Epithelial cell of esophagus (primary cell): ENCODE measurements around the gene HOXB6.

ENCODE experiments used
- DNase-seq: peaks from one replicate; pipeline ENCODE4 v3.0.0; 2010; ENCODE audit warnings: low read depth
- H3K4me3 ChIP-seq: 2 replicates; pipeline ENCODE4 v1.5.1; 2011; ENCODE audit warnings: mild to moderate bottlenecking, low read length, control low read depth
- CTCF ChIP-seq: IDR thresholded peaks from 2 replicates; pipeline ENCODE4 v1.5.1; 2011; ENCODE audit warnings: low read depth, mild to moderate bottlenecking, low read length, control low read depth, inconsistent platforms; ENCODE audit not compliant: insufficient read depth; ENCODE audit errors: missing control alignments

The HOXB6 gene

DNA sequence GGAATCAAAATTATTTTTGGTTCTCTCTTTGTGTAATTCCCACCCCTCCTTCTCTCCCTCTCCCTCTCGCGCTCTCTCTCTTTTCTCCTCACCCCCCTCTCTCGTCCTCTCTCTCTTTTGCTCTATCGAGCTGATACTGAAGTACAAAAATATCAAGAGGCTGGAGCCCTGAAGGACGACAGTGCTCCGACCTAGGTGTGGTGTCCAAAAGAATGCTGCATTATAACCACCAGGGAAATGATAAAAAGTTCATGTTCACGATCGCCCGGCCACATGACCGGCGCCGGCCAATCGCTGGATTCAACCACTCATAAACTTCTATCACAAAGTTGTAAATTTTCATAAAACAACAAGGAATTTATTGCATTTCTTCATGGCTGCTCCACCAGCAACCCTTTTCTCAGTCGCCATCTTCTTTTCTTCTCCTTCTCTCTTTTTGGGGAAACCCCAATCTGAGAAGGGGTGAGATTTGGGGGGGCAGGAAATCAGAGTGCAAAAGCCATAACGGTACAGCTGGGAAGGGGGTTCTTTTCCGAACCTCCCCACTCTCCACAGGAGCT, at the start of gene HOXB6:
HOXB6 (minus strand) TSS at position 217 of the 560 bp plus-strand sequence. CDS start 6,836 bp downstream, outside the sequence.
- no peak for DNase-seq
- TF ChIP-seq CTCF: no peak
- H3K4me3 ChIP-seq: no peak within 1 kb of the TSS

DNA sequence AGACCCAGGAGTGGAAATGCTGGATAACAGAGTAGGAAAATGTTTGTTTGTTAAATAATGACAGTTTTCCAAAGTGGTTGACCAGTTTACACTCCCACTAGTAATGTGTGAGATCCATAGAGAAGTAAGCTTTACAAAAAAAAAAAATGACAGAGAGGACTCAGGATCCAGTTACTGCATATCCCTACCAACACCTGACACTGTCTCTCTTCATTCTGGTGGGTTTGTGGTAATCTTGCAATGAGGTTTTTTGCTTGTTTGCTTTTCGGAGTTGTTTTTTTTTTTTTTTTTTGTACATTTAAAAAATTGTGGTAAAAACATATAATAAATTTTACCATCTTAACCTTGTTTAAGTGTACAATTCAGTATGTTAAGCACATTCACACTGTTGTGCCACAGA, 45.0 kb upstream of the HOXB6 start:
- no peak for DNase-seq
- TF ChIP-seq CTCF: no peak
- H3K4me3 ChIP-seq: no peak overlapping the region

DNA sequence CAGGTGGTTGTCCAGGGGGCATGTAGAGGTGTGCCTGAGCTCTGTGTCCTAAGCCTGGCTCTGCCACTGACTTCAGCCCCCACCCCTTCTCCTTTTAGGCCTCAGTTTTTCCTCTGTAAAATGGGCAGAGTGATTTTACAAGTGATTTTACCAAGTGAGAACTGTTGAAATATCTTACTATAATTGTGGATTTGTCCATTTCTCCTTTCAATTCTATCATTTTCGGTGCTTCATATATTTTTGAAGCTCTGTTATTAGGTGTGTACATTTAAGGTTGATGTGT, 43.1 kb upstream of the HOXB6 start:
- no peak overlapping the region for H3K4me3 ChIP-seq
- TF ChIP-seq CTCF: no peak
- DNase-seq: no peak

DNA sequence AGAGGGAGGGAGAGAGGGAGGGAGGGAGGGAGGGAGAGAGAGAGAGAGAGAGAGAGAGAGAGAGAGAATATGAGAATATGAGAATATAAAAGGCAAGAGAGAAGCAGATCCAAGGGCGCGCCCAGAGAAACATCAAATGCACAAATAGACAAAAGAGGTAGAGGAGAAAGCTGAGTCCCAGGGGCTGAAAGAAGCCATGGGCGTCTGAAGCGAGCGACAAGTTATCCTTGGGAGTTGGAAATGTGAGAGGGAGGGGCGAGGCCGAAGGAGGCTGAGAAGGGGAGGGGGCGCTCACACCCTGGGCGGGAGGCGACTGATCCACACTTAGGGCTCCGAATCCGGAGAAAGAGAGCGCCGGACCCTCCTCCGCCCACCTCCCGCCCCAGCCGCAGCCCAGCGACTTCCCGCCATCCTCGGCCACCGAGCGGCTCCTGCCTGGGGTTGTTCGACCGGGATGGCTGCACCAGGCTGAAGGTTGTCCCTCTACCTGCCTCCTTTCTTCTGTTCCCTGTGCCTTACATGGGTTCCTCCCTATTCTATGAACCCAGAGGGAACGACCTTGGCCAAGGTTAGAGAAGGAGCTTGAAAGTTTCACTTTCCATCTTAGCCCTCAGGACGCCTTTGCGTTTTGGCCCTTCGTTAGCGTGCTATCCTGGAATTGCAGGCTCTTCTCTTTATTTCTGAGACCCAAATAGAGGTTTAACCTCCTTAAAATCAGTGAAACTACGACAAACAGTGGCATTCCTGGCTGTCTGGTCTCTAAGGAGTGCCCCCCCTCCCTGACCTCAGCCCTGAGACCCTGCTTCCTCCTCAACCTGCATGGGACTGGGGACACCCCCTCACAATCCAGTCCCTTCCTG, 42.5 kb upstream of the HOXB6 start:
- no peak for DNase-seq
- no peak for TF ChIP-seq CTCF
- H3K4me3 ChIP-seq: no peak overlapping the region

DNA sequence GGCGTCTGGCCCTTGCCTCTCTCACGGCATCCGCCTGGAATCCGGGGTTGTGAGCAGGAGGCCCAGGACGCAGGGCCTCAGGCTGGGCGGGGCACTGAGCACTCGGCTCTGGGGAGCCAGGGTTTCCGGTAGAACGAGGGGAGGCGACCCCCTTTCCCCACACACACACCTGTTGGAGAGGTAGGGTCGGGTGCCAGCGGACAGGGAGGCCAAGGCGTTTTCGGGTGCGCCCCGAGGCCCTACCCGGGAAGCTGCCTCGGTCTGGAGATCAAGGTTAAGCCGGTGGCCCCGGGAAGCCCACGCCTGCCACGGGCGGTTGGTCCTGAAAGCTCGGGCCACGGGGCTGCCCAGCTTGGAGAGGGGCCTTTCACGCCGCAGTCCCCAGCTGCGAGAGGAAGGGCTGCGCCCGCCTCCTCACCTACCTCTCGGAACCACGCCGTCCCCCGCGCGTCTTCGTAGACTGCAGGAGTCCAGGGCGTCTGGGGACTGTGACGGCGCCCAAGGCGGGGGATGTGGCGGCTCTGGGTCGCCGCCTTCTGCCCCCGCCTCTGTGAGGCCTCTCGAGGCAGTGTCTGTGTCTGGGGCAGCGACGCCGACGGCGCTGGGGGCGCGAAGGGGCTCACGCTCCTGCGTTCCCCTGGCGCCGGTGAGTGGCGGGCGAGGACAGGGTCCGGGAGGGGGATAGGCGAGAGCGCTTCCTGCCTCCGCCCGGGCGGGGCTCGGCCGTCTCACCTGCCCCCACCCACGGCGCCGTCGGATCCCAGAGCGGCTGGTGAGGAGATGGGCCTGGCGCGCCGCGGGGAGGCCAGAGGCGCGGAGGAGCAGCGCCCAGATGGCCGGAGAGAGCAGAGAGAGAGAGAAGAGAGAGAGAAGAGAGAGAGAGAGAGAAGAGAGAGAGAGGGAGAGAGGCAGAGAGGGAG, 41.7 kb upstream of the HOXB6 start:
- no peak for DNase-seq
- H3K4me3 ChIP-seq: no peak overlapping the region
- no peak for TF ChIP-seq CTCF

DNA sequence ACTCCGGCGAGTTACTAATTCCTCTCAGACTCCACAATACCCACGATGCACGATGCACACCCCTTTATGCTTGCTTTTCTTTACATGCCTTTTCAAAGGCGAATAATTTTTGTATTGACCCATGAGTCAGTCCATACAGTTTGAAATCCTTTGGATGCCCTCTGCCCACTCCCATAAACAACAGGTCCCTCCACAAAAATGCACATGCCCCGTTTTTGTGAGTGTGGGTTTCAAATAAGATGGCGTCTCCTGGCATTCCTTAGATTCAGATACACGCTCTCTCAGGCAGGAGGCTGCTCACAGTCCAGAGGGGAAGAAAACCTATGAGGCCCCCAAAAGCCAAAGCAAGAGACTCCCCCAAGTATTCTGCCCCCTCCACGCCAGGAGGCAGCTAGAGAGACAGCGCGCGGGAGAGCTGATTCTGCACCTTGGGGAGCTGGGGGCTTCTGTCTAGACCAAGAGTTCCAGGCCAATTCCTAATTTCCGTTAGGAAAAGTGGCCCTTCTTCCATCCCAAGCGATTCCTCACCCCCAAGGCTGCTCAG, 40.9 kb upstream of the HOXB6 start:
- no peak overlapping the region for H3K4me3 ChIP-seq
- DNase-seq: no peak
- no peak for TF ChIP-seq CTCF
